Neuronal stem cell (in vitro differentiated cells): ENCODE results near the gene N4BP2L2.

ENCODE experiments used
- DNase-seq: peaks from one replicate; pipeline ENCODE4 v3.0.0-alpha.2; 2013; ENCODE audit warnings: low spot score
- H2AFZ ChIP-seq: one replicate; pipeline ENCODE4 v1.6.1; 2013; ENCODE audit warnings: mild to moderate bottlenecking, low read length, inconsistent platforms
- H2AK5ac ChIP-seq: 2 replicates; pipeline ENCODE4 v1.6.1; 2013; ENCODE audit warnings: low read depth, mild to moderate bottlenecking, inconsistent platforms, low read length, moderate library complexity, mixed read lengths
- H2BK120ac ChIP-seq: 2 replicates; pipeline ENCODE4 v1.6.1; 2013; ENCODE audit warnings: low read depth, mild to moderate bottlenecking, inconsistent platforms, low read length, moderate library complexity, mixed read lengths
- H2BK12ac ChIP-seq: one replicate; pipeline ENCODE4 v1.6.1; 2013; ENCODE audit warnings: low read length, inconsistent platforms
- H2BK15ac ChIP-seq: 2 replicates; pipeline ENCODE4 v1.6.1; 2013; ENCODE audit warnings: mild to moderate bottlenecking, low read length, inconsistent platforms, mixed read lengths
- H2BK5ac ChIP-seq: one replicate; pipeline ENCODE4 v1.6.1; 2013; ENCODE audit warnings: inconsistent platforms, mild to moderate bottlenecking, low read length, moderate library complexity
- H3K14ac ChIP-seq: one replicate; pipeline ENCODE4 v1.6.1; 2013; ENCODE audit warnings: low read length, inconsistent platforms
- H3K18ac ChIP-seq: 2 replicates; pipeline ENCODE4 v1.6.1; 2013; ENCODE audit warnings: low read length, inconsistent platforms
- H3K23ac ChIP-seq: 2 replicates; pipeline ENCODE4 v1.6.1; 2013; ENCODE audit warnings: low read depth, mild to moderate bottlenecking, mixed read lengths, low read length, inconsistent platforms; ENCODE audit not compliant: poor library complexity
- H3K27ac ChIP-seq: replicated peaks from 3 replicates; pipeline ENCODE4 v1.5.1; 2013; ENCODE audit warnings: low read length, inconsistent platforms
- H3K27me3 ChIP-seq, 3 experiments: 2 replicates each; pipeline ENCODE4 v1.6.1; 2013; ENCODE audit warnings: low read length in 3 of 3, mild to moderate bottlenecking in 2 of 3, inconsistent platforms in 1 of 3, low read depth in 1 of 3, mixed read lengths in 1 of 3, moderate library complexity in 1 of 3; ENCODE audit not compliant: control insufficient read depth in 3 of 3, insufficient read depth in 3 of 3
- H3K36me3 ChIP-seq, 2 donors: replicated peaks in 1 of 2; 2 replicates each; pipeline ENCODE4 v1.6.1; 2013; ENCODE audit warnings: low read length in 2 of 2; ENCODE audit not compliant: control insufficient read depth in 2 of 2, insufficient read depth in 2 of 2
- H3K4ac ChIP-seq: 2 replicates; pipeline ENCODE4 v1.6.1; 2013; ENCODE audit warnings: inconsistent platforms, mild to moderate bottlenecking, low read length, moderate library complexity
- H3K4me1 ChIP-seq, 2 donors: 1 replicate in 1 of 2; 2 replicates in 1 of 2; pipeline ENCODE4 v1.6.1; 2013; ENCODE audit warnings: low read length in 2 of 2, low read depth in 1 of 2; ENCODE audit not compliant: control insufficient read depth in 2 of 2, insufficient read depth in 1 of 2
- H3K4me2 ChIP-seq: one replicate; pipeline ENCODE4 v1.6.1; 2013; ENCODE audit warnings: mild to moderate bottlenecking, low read length, inconsistent platforms; ENCODE audit not compliant: insufficient read depth, poor library complexity, severe bottlenecking
- H3K4me3 ChIP-seq, 2 donors: 2 replicates each; pipeline ENCODE4 v1.5.1; 2013; ENCODE audit warnings: low read length in 2 of 2, mild to moderate bottlenecking in 2 of 2, inconsistent platforms in 1 of 2, moderate library complexity in 1 of 2
- H3K79me1 ChIP-seq: one replicate; pipeline ENCODE4 v1.6.1; 2013; ENCODE audit warnings: low read depth, mild to moderate bottlenecking, inconsistent platforms, low read length, moderate library complexity
- H3K9ac ChIP-seq: one replicate; pipeline ENCODE4 v1.6.1; 2013; ENCODE audit warnings: mild to moderate bottlenecking, low read depth, low read length, inconsistent platforms; ENCODE audit not compliant: poor library complexity
- H3K9me3 ChIP-seq, 2 donors: replicated peaks in 1 of 2; 2 replicates each; pipeline versions ENCODE3 to v1.6.1; 2013; ENCODE audit warnings: low read length in 2 of 2, mild to moderate bottlenecking in 2 of 2, inconsistent platforms in 1 of 2, low read depth in 1 of 2, mixed read lengths in 1 of 2, moderate library complexity in 1 of 2; ENCODE audit not compliant: control insufficient read depth in 2 of 2, insufficient read depth in 1 of 2
- H4K8ac ChIP-seq: one replicate; pipeline ENCODE4 v1.6.1; 2013; ENCODE audit warnings: low read depth, mild to moderate bottlenecking, inconsistent platforms, low read length, moderate library complexity
- H4K91ac ChIP-seq: one replicate; pipeline ENCODE4 v1.6.1; 2013; ENCODE audit warnings: low read length, low read depth, mild to moderate bottlenecking, inconsistent platforms; ENCODE audit not compliant: poor library complexity
- WGBS, 2 donors: extraction: QIAGEN DNeasy Blood & Tissue Kit; methylation state at CpG; one replicate each; pipeline ENCODE4 v1.1.7; 2013; ENCODE audit warnings: missing lambda C conversion rate in 2 of 2, mixed read lengths in 1 of 2; ENCODE audit not compliant: insufficient read length in 2 of 2, insufficient replicate concordance in 1 of 2; ENCODE audit errors: extremely low coverage in 2 of 2; 5-methylcytosine and 5-hydroxymethylcytosine counted together

N4BP2L2 gene

GRCh38 chr13:32432856-32433255 lies 105.7 kb downstream of the N4BP2L2 start:
- Histone ChIP-seq H3K4ac (no peak overlapping the region), H3K36me3 (no peaks in the 10 kb centered on the region), H2BK5ac (no peak overlapping the region), H3K4me2 (no peak overlapping the region), H2BK12ac (no peak overlapping the region), H2BK15ac (no peak overlapping the region), H3K4me3 (no peak overlapping the region), H3K79me1 (no peaks in the 10 kb centered on the region), H2BK120ac (no peak overlapping the region), H3K9me3 (no peaks in the 10 kb centered on the region), H2AFZ (no peak overlapping the region), H3K9ac (no peak overlapping the region), H3K27ac (no peak overlapping the region), H4K8ac (no peak overlapping the region), H3K4me1 (peaks cover 0 to 2% of the 10 kb centered on the region in 2 donors), H3K18ac (no peak overlapping the region), H4K91ac (no peak overlapping the region), H3K27me3 (peaks cover 0 to 7% (median 0%) of the 10 kb centered on the region in 3 experiments), H3K14ac (no peak overlapping the region), H3K23ac (no peak overlapping the region), H2AK5ac (no peak overlapping the region)
- no peak for DNase-seq
- no CpG with 5 or more reads among the region's 3 CpGs for WGBS, 2 donors

DNA sequence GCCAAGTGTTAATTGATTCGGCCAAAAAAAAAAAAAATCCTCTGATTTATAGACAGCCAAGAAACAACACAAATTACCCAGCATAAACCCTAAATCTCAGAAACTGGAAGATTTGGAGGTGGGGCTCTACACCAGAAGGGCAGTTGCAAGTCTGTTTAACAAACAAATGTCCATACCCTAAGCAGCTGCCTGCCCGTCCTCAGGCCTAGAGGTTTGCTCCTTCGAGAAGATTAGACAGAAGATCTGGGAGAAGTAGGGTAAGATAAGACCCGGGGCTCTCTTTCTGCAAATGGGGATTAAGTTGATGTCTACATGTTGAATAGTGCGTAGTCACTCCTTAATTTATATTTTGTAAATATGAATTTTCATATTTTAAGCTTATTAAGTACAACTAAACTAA lies 107.2 kb downstream of the N4BP2L2 start:
- Histone ChIP-seq H3K18ac (no peak overlapping the region), H3K4me1 (peaks cover 2% of the 10 kb centered on the region in 2 donors), H3K79me1 (no peaks in the 10 kb centered on the region), H3K4ac (no peak overlapping the region), H3K27me3 (peaks cover 0 to 20% (median 3%) of the 10 kb centered on the region in 3 experiments), H2BK15ac (no peak overlapping the region), H3K14ac (no peak overlapping the region), H2BK120ac (no peak overlapping the region), H4K91ac (no peak overlapping the region), H3K4me3 (no peak overlapping the region), H2AK5ac (no peak overlapping the region), H2BK5ac (no peak overlapping the region), H2BK12ac (no peak overlapping the region), H3K23ac (no peak overlapping the region), H2AFZ (no peak overlapping the region), H3K27ac (no peak overlapping the region), H3K9ac (no peak overlapping the region), H3K4me2 (no peak overlapping the region), H3K36me3 (no peaks in the 10 kb centered on the region), H3K9me3 (no peaks in the 10 kb centered on the region), H4K8ac (no peak overlapping the region)
- WGBS, 2 donors, result no CpG with 5 or more reads among the region's 5 CpGs
- no peak for DNase-seq

GRCh38 chr13:32430018-32430747 lies 108.4 kb downstream of the N4BP2L2 start:
- H3K27me3 ChIP-seq, result peaks cover 0 to 28% (median 3%) of the 10 kb centered on the region in 3 experiments
- no peak overlapping the region for H3K27ac ChIP-seq
- no peak overlapping the region for H2BK120ac ChIP-seq
- H3K9ac ChIP-seq, result no peak overlapping the region
- no peak overlapping the region for H2BK12ac ChIP-seq
- H3K36me3 ChIP-seq, result no peaks in the 10 kb centered on the region
- H3K4me2 ChIP-seq, result no peak overlapping the region
- no peak overlapping the region for H3K4me3 ChIP-seq
- no peak overlapping the region for H3K18ac ChIP-seq
- WGBS, 2 donors, result no CpG with 5 or more reads among the region's 6 CpGs
- H2BK5ac ChIP-seq, result no peak overlapping the region
- H2BK15ac ChIP-seq, result no peak overlapping the region
- no peak overlapping the region for H4K8ac ChIP-seq
- H3K9me3 ChIP-seq, result no peaks in the 10 kb centered on the region
- H3K14ac ChIP-seq, result no peak overlapping the region
- no peak overlapping the region for H2AK5ac ChIP-seq
- no peak overlapping the region for H4K91ac ChIP-seq
- DNase-seq, result no peak
- peaks cover 2% of the 10 kb centered on the region in 2 donors for H3K4me1 ChIP-seq
- H3K23ac ChIP-seq, result no peak overlapping the region
- H3K4ac ChIP-seq, result no peak overlapping the region
- no peak overlapping the region for H2AFZ ChIP-seq
- H3K79me1 ChIP-seq, result no peaks in the 10 kb centered on the region

GRCh38 chr13:32429433-32429909 lies 109.1 kb downstream of the N4BP2L2 start:
- H3K14ac ChIP-seq, result no peak overlapping the region
- no peak overlapping the region for H2BK120ac ChIP-seq
- H2BK12ac ChIP-seq, result no peak overlapping the region
- H3K4me2 ChIP-seq, result no peak overlapping the region
- H3K9ac ChIP-seq, result no peak overlapping the region
- no peak overlapping the region for H4K91ac ChIP-seq
- no peak for DNase-seq
- no peak overlapping the region for H2AK5ac ChIP-seq
- WGBS, 2 donors, result no CpG with 5 or more reads among the region's 6 CpGs
- no peak overlapping the region for H2BK5ac ChIP-seq
- H3K27ac ChIP-seq, result no peak overlapping the region
- H3K4me3 ChIP-seq, result no peak overlapping the region
- no peak overlapping the region for H3K4ac ChIP-seq
- H3K4me1 ChIP-seq, result peaks cover 2% of the 10 kb centered on the region in 2 donors
- H3K23ac ChIP-seq, result no peak overlapping the region
- peaks cover 0 to 28% (median 3%) of the 10 kb centered on the region in 3 experiments for H3K27me3 ChIP-seq
- H3K9me3 ChIP-seq, result no peaks in the 10 kb centered on the region
- H3K18ac ChIP-seq, result no peak overlapping the region
- H3K36me3 ChIP-seq, result no peaks in the 10 kb centered on the region
- H4K8ac ChIP-seq, result no peak overlapping the region
- H2BK15ac ChIP-seq, result no peak overlapping the region
- H3K79me1 ChIP-seq, result no peaks in the 10 kb centered on the region
- H2AFZ ChIP-seq, result no peak overlapping the region
